ENCODE measurements around the gene CDH1.

The CDH1 gene

GRCh38 chr16:68860978-68861892 lies 124.1 kb downstream of the CDH1 start:
- no peak for DNase-seq

- no peak for DNase-seq
Observed at GRCh38 chr16:68866933-68867332, 129.8 kb downstream of the CDH1 start.

- DNase-seq, result no peak
Observed at GRCh38 chr16:68869492-68870088, 132.5 kb downstream of the CDH1 start.

GRCh38 chr16:68873635-68874471 lies 136.8 kb downstream of the CDH1 start:
- no peak for DNase-seq

GRCh38 chr16:68875871-68876270 lies 138.8 kb downstream of the CDH1 start:
- no peak for DNase-seq

- no peak for DNase-seq
Observed at GRCh38 chr16:68883685-68884084, 146.6 kb downstream of the CDH1 start.

GRCh38 chr16:68884401-68884800 lies 147.3 kb downstream of the CDH1 start:
- no peak for DNase-seq

Measured in activated naive CD4-positive, alpha-beta T cell (primary cell).